ENCODE results near the gene CDC42EP2.

DNA sequence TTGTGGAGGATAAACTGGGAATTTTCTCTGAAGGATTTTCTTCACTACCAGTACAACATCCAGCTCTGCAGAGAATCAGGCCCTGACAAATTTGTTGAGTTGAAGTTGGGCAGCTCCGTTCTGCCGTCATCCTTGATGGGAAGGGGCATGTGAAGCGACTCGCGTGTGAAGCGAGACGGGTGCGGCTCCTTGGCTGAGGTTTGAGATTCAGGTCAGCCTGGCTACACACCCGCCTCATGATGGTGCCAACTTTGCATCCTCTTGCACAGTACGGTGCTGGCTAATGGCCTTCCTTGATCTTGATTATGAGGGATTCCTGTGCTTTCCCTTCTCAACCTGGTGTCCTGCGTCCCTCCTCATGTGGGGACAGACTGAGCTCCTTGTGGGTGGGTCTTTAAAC is 19.7 kb upstream of the CDC42EP2 start:
- no peak for TF ChIP-seq EZH2phosphoT487 (conservative IDR thresholded peaks at IDR 0.05; ENCODE audit: low read length)
- TF ChIP-seq, protein P1, sequence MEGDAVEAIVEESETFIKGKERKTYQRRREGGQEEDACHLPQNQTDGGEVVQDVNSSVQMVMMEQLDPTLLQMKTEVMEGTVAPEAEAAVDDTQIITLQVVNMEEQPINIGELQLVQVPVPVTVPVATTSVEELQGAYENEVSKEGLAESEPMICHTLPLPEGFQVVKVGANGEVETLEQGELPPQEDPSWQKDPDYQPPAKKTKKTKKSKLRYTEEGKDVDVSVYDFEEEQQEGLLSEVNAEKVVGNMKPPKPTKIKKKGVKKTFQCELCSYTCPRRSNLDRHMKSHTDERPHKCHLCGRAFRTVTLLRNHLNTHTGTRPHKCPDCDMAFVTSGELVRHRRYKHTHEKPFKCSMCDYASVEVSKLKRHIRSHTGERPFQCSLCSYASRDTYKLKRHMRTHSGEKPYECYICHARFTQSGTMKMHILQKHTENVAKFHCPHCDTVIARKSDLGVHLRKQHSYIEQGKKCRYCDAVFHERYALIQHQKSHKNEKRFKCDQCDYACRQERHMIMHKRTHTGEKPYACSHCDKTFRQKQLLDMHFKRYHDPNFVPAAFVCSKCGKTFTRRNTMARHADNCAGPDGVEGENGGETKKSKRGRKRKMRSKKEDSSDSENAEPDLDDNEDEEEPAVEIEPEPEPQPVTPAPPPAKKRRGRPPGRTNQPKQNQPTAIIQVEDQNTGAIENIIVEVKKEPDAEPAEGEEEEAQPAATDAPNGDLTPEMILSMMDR (IDR thresholded peaks at IDR 0.05; ENCODE audit: insufficient read depth, low read length, poor library complexity, severe bottlenecking), result no peak
